GM19372 (cell line): ENCODE measurements around the gene CNTN2.

ENCODE experiments used
- ATAC-seq: cut with Tn5 transposase; IDR thresholded peaks from one replicate; pipeline ENCODE4 v1.9.1; 2021; ENCODE audit warnings: mild to moderate bottlenecking, low read depth, moderate library complexity; ENCODE audit not compliant: unreplicated experiment

The CNTN2 gene, protein sequence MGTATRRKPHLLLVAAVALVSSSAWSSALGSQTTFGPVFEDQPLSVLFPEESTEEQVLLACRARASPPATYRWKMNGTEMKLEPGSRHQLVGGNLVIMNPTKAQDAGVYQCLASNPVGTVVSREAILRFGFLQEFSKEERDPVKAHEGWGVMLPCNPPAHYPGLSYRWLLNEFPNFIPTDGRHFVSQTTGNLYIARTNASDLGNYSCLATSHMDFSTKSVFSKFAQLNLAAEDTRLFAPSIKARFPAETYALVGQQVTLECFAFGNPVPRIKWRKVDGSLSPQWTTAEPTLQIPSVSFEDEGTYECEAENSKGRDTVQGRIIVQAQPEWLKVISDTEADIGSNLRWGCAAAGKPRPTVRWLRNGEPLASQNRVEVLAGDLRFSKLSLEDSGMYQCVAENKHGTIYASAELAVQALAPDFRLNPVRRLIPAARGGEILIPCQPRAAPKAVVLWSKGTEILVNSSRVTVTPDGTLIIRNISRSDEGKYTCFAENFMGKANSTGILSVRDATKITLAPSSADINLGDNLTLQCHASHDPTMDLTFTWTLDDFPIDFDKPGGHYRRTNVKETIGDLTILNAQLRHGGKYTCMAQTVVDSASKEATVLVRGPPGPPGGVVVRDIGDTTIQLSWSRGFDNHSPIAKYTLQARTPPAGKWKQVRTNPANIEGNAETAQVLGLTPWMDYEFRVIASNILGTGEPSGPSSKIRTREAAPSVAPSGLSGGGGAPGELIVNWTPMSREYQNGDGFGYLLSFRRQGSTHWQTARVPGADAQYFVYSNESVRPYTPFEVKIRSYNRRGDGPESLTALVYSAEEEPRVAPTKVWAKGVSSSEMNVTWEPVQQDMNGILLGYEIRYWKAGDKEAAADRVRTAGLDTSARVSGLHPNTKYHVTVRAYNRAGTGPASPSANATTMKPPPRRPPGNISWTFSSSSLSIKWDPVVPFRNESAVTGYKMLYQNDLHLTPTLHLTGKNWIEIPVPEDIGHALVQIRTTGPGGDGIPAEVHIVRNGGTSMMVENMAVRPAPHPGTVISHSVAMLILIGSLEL

GRCh38 chr1:205042911-205043806, at the start of gene CNTN2:
TSS of gene CNTN2 (plus strand) at chr1:205043212. CDS start at chr1:205053186, 9,974 bp downstream.
- no peak for ATAC-seq

- ATAC-seq = no peak
Observed at GRCh38 chr1:204994086-204994862, 48.7 kb upstream of the CNTN2 start.

- no peak for ATAC-seq
Observed at GRCh38 chr1:204996981-204997380, 46.0 kb upstream of the CNTN2 start.

- no peak for ATAC-seq
Observed at GRCh38 chr1:204997591-204998355, 45.2 kb upstream of the CNTN2 start.

- ATAC-seq = no peak
Observed at GRCh38 chr1:205001162-205001561, 41.9 kb upstream of the CNTN2 start.

DNA sequence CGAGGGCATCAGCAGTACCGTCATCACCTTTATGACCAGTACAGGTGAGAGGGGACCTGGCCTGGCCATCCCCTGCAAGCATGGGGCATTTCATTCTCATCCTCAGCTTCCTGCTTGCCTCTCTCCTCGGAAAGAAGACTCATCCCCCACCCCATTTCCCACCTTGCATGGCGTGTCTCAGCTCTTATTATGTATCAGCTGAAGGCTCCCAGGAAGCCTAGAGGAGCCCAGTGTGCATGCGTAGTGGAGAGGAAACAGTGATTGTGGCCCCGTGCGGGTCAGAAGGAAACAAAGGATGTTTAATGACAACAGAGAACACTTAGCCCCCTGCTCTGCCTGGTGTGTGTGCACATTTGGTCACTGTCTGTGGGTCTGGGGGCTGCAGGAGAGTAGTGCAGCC, 40.3 kb upstream of the CNTN2 start:
- ATAC-seq = no peak

GRCh38 chr1:205003358-205004131, 39.5 kb upstream of the CNTN2 start:
- no peak for ATAC-seq

DNA sequence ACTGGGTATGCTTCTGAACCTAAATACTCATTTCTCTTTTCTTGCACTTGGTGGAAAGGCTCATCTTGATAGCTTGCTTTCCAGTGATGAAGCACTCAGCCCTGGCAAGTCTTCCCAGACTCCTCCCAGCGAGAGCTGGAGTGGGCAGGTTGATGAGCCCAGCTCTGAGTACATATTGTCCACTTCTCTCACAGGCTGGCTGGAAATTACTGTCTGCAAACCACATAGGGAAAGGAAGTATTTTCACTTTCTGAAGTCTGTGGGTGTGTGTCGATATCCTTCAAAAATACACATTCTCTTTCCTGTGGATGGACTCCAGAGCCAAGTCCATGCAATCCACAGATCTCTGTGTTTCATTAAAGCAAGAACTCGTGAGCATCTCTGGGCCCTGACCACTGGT, 38.7 kb upstream of the CNTN2 start:
- ATAC-seq = no peak

GRCh38 chr1:205008896-205009295, 34.1 kb upstream of the CNTN2 start:
- no peak for ATAC-seq

GRCh38 chr1:205009670-205010069, 33.3 kb upstream of the CNTN2 start:
- no peak for ATAC-seq

DNA sequence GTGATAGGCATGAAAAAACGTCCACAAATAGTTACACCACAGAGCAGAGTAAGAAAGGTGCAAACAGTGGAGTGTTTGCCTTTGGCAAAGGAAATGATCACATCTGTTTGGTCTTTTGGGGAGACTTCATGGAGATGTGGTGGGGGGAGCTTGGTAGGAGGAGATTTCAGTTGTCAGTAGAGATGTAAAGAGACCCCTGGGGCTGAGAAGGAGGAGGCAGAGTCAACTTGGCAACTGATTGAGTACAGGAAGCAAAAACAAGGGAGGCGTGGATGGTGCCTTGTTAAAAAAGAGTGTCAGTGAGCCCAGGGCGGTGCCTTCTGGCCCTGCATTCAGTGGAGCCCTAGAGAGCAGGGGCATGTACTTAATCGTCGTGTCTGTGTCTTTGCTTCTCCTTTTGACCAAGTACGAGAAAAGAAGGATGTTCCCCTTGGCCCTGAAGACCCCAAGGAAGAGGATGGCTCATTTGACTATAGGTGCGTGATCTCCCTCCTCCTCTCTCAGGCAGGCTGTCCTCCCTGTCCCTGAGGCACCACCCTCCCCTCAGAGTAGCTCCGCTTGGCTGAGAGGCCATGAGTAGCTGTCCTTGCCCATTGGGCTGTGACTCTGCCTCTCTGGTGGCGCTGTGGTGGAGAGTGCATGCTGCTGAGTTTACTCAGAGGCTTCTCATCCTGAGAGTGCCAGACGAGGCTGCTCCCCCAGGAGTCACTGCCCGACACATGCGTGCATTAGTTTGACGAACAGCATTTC, 30.4 kb upstream of the CNTN2 start:
- no peak for ATAC-seq

GRCh38 chr1:205013683-205014367, 29.2 kb upstream of the CNTN2 start:
- ATAC-seq = no peak

DNA sequence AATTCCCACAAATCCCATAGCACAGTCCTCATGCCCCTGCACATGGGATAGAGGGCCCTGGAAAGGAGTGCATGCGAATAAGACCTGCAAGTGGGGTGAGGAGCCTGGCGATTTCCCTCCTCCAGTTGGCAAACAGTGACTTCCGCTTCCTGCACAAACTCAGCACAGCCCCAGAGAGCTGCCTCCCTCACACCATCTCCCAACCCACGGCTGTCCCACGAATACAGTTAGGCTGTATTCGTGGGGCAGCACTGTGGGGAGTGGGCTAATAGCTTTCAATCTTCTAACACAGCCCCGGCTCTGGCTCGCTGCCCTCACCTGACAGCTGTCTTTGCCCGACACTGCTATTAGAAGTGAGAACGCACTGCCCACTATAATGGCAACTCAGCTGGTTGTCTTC, 28.2 kb upstream of the CNTN2 start:
- no peak for ATAC-seq

DNA sequence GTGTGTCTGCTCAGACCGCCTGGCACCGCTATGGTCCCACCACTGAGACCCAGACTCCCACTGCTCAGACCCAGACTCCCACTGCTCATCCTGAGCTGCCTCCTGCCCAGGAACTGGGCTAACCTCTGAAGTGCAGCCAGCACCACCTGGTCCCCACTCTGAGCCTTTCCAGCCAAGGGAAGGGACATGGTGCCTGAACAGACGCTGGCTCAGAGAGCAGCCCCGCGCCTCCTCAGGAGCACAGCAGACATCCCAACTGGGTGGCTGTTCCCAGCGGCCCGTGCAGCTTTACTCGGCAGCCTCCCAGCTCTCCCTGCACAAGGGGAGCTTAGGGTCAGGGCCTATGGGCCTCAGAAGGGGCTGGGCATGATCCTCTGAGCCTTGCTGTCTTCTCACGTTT, 27.8 kb upstream of the CNTN2 start:
- no peak for ATAC-seq

DNA sequence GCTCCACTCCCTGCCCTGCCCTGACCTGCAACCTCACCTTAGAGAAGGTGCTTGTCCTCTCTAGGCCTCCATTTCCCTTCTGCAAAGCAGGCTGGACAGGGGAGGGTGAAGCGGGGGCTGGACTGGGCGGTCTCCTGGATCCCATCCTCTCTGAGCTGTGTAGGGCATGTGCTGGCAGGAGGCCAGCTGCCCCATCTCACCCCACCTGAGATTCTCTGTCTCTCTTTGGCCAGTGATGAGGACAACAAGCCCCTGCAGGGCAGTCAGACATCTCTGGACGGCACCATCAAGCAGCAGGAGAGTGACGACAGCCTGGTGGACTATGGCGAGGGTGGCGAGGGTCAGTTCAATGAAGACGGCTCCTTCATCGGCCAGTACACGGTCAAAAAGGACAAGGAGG, 26.9 kb upstream of the CNTN2 start:
- no peak for ATAC-seq

GRCh38 chr1:205016584-205016983, 26.4 kb upstream of the CNTN2 start:
- ATAC-seq = no peak

DNA sequence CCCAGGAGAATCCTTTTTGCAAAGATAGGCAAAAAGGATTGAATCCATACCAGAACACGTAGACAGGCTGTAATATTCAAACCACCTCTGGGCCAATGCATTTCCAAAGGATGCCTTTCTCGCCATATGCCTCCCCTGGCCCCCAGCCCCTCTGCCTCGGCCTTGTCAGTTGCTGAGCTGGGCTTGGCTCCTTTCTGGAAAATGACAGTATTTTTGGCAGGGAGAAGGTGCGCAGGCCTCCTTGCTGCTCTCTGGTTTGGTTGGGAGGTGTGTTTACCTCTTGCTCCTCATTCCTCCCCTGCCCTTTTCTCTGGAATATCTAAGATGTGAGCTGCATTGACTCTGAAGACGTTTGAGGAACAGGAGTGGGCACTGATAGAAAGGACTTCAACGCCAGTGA, 26.0 kb upstream of the CNTN2 start:
- ATAC-seq = no peak
